Measurements from ENCODE around the gene LRBA.
"Not testable (repeated sequence)": the region's sequence is repeated elsewhere in the genome, so short reads cannot be mapped to it uniquely, and the experiment has no call there.

Gene LRBA

GRCh38 chr4:150386415-150386814 is 628.7 kb downstream of the LRBA start:
- not testable (repeated sequence) for DNase-seq

- no peak for DNase-seq
Observed at GRCh38 chr4:150385606-150386005, 629.5 kb downstream of the LRBA start.

GRCh38 chr4:150384249-150384648 is 630.8 kb downstream of the LRBA start:
- DNase-seq = no peak

GRCh38 chr4:150382028-150382427 is 633.1 kb downstream of the LRBA start:
- DNase-seq = no peak

- DNase-seq = no peak
Observed at GRCh38 chr4:150381609-150382008, 633.5 kb downstream of the LRBA start.

- DNase-seq = no peak
Observed at GRCh38 chr4:150381036-150381435, 634.0 kb downstream of the LRBA start.

GRCh38 chr4:150379454-150379853 is 635.6 kb downstream of the LRBA start:
- DNase-seq = no peak

- DNase-seq = no peak
Observed at GRCh38 chr4:150375025-150375424, 640.1 kb downstream of the LRBA start.

- no peak for DNase-seq
Observed at GRCh38 chr4:150371869-150372268, 643.2 kb downstream of the LRBA start.

GRCh38 chr4:150369434-150370380 is 645.4 kb downstream of the LRBA start:
- no peak for DNase-seq

GRCh38 chr4:150368667-150369066 is 646.4 kb downstream of the LRBA start:
- DNase-seq = no peak

- DNase-seq = no peak
Observed at GRCh38 chr4:150367326-150367725, 647.8 kb downstream of the LRBA start.

GRCh38 chr4:150366487-150366999 is 648.5 kb downstream of the LRBA start:
- no peak for DNase-seq

GRCh38 chr4:150363721-150364688 is 651.1 kb downstream of the LRBA start:
- no peak for DNase-seq

- DNase-seq = no peak
Observed at GRCh38 chr4:150358691-150359090, 656.4 kb downstream of the LRBA start.

- DNase-seq = no peak
Observed at GRCh38 chr4:150357829-150358228, 657.3 kb downstream of the LRBA start.

GRCh38 chr4:150355858-150356455 is 659.1 kb downstream of the LRBA start:
- DNase-seq = no peak

GRCh38 chr4:150355418-150355817 is 659.7 kb downstream of the LRBA start:
- no peak for DNase-seq

- no peak for DNase-seq
Observed at GRCh38 chr4:150354214-150354796, 660.8 kb downstream of the LRBA start.

GRCh38 chr4:150348079-150348478 is 667.0 kb downstream of the LRBA start:
- DNase-seq = no peak

- no peak for DNase-seq
Observed at GRCh38 chr4:150345207-150345744, 669.8 kb downstream of the LRBA start.

- DNase-seq = no peak
Observed at GRCh38 chr4:150343796-150344195, 671.3 kb downstream of the LRBA start.

Measured in stimulated activated CD8-positive, alpha-beta memory T cell treated with anti-CD3 and anti-CD28 coated beads, Interleukin-4, amount 100 ng/mL, for 48 hours (primary cell).